Neural cell (in vitro differentiated cells): ENCODE results near the gene MEGF6.

Experiments
- EZH2 ChIP-seq: fragments of 200-600, 300-800 bp; shearing (Covaris generic), sonication (generic); IDR thresholded peaks from 2 replicates; pipeline ENCODE4 v1.6.1; 2014; ENCODE audit warnings: antibody characterized with exemption, low read length, borderline replicate concordance, mild to moderate bottlenecking; ENCODE audit not compliant: insufficient read depth, poor library complexity, severe bottlenecking
- REST ChIP-seq: IDR thresholded peaks from 2 replicates; pipeline ENCODE4 v1.6.1; 2012; ENCODE audit warnings: borderline replicate concordance

DNA sequence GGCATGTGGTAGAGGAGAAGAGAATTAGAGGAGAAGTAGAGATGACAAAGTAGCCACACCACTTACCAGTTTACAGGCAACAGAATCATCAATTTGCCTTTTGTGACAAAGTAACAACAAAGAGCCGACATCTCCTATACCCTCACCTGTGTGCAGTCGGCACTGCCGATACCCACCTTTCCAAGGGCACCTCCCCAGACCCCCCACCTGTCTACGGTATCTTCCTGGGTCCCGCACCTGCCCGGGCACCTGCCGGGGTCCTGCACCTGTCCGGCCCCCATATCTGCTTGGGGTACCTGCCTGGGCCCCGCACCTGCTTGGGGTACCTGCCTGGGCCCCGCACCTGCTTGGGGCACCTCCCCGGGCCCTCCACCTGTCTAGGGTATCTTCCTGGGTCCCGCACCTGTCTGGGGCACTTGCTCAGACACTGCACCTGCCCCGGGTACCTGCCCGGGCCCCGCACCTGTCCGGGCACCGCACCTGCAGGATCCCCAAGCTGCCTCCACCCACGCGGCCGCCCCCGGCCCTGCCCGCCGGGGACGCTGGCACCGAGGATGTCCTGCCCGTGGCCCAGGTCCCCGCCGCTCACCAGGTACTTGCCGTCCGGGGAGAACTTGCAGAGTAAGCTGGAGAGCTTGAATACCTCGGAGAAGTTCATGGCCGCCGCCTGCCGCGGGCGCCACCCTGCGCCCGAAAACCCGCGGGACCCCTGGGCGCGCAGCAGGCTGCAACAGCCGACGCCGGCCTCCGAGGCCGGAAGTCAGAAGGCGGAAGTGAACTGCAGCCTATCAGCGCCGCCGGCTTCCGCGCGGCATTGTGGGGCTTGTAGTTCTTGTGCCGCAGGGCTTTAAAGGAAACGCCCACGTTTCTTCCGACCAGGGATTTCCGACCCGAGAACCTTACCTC lies 38.3 kb upstream of the MEGF6 start, which contains the start of gene WRAP73:
- TF ChIP-seq EZH2: no peak
- TF ChIP-seq REST: no peak
